HepG2 (cell line): ENCODE results near the gene ANP32A. TPM values are rescaled to one million over a fixed set of nuclear protein-coding genes. Genes with fewer than 3 reads are reported as not detected.

Experiments
- ATAC-seq: fragments of 200-7000 bp; cut with Tn5 transposase; 3 replicates; pipeline ENCODE4 v1.9.1; 2020; ENCODE audit warnings: mild to moderate bottlenecking, moderate library complexity
- BruUV-seq: library from RNA; stranded (reverse); fragments of 400-500 nt; replicated peaks from 2 replicates; lab custom pipeline; 2021; lab: Mats Ljungman, UMichigan
- CTCF ChIA-PET: fragments of 300-600 bp; formaldehyde crosslinking; extraction: SDS; loops from one replicate; lab custom pipeline; 2021; ENCODE audit warnings: low total read pairs, inconsistent platforms, low intra/inter-chr PET ratio; lab: Yijun Ruan, JAX
- POLR2A ChIA-PET: fragments of 350-600 bp; sonication (Branson Sonifier 250); formaldehyde crosslinking; loops from one replicate; lab custom pipeline; 2020; ENCODE audit warnings: antibody characterized with exemption, inconsistent platforms; lab: Yijun Ruan, JAX
- DNase-seq: peaks from one replicate; pipeline ENCODE4 v3.0.0-alpha.2; 2015; ENCODE audit warnings: low spot score
- FAIRE-seq: peaks from 3 replicates; lab custom pipeline; 2011; peaks lifted over from hg19 to GRCh38; lab: Jason Lieb, UNC
- H2AFZ ChIP-seq: one replicate; pipeline ENCODE4 v1.6.1; 2011; ENCODE audit warnings: low read length, inconsistent platforms
- H3K27ac ChIP-seq: fragments of 300-600 bp; 3 replicates; pipeline ENCODE4 v1.8.0; 2011; ENCODE audit warnings: mixed run types, mild to moderate bottlenecking, mixed read lengths, low read length, inconsistent platforms; ENCODE audit not compliant: insufficient read depth; ENCODE audit errors: extremely low read length
- H3K27me3 ChIP-seq, 2 experiments: fragments of 200-600 bp in 1 of 2; 2 replicates in 1 of 2; 3 replicates in 1 of 2; pipeline versions ENCODE4 v1.6.0 to v1.8.0; 2011; ENCODE audit warnings: low read length in 2 of 2, mild to moderate bottlenecking in 2 of 2, moderate library complexity in 2 of 2, inconsistent platforms in 1 of 2; ENCODE audit not compliant: insufficient read depth in 2 of 2, control insufficient read depth in 1 of 2
- H3K36me3 ChIP-seq, 2 experiments: fragments of 200-600 bp in 1 of 2; replicated peaks in 1 of 2; 2 replicates in 1 of 2; 3 replicates in 1 of 2; pipeline versions ENCODE4 v1.5.1 to v1.8.0; 2011; ENCODE audit warnings: low read length in 2 of 2, inconsistent platforms in 1 of 2; ENCODE audit not compliant: insufficient read depth in 2 of 2, control insufficient read depth in 1 of 2
- H3K4me1 ChIP-seq: 2 replicates; pipeline ENCODE4 v1.5.1; 2012; ENCODE audit warnings: low read length, inconsistent platforms; ENCODE audit not compliant: insufficient read depth
- H3K4me2 ChIP-seq: 2 replicates; pipeline ENCODE4 v1.6.0; 2011; ENCODE audit warnings: low read depth, low read length, inconsistent platforms
- H3K4me3 ChIP-seq, 3 experiments: fragments of 200-600 bp in 1 of 3; sonication (generic), shearing (Covaris generic) in 1 of 3; replicated peaks in 1 of 3; 2 replicates each; pipeline ENCODE4 v1.5.1; 2011 to 2016; ENCODE audit warnings: low read length in 3 of 3, inconsistent platforms in 2 of 3, low read depth in 2 of 3, mild to moderate bottlenecking in 2 of 3, control low read depth in 1 of 3, mixed read lengths in 1 of 3; ENCODE audit not compliant: insufficient read depth in 1 of 3
- H3K79me2 ChIP-seq: one replicate; pipeline ENCODE4 v1.6.1; 2011; ENCODE audit warnings: low read length, inconsistent platforms; ENCODE audit not compliant: insufficient read depth
- H3K9ac ChIP-seq: 2 replicates; pipeline ENCODE4 v1.6.0; 2011; ENCODE audit warnings: mild to moderate bottlenecking, low read depth, low read length, inconsistent platforms; ENCODE audit not compliant: insufficient read depth
- H3K9me3 ChIP-seq: 2 replicates; pipeline ENCODE4 v1.5.1; 2012; ENCODE audit warnings: mild to moderate bottlenecking, low read length
- H4K20me1 ChIP-seq: 2 replicates; pipeline ENCODE4 v1.6.0; 2011; ENCODE audit warnings: inconsistent platforms, mild to moderate bottlenecking, low read length, moderate library complexity; ENCODE audit not compliant: insufficient read depth
- DNMT3B ChIP-seq: conservative IDR thresholded peaks from 2 replicates; pipeline ENCODE4 v1.6.1; 2016; ENCODE audit warnings: missing biosample characterization, control low read depth
- POGZ ChIP-seq: sonication (generic); formaldehyde crosslinking; IDR thresholded peaks from 2 replicates; pipeline ENCODE4 v1.4.0; 2020; ENCODE audit warnings: mild to moderate bottlenecking, missing genetic modification reagents
- RXRA ChIP-seq: sonication (generic); formaldehyde crosslinking; IDR thresholded peaks from 2 replicates; pipeline ENCODE4 v1.5.1; 2020; ENCODE audit warnings: missing genetic modification reagents
- SNAPC5 ChIP-seq: sonication (generic); formaldehyde crosslinking; IDR thresholded peaks from 2 replicates; pipeline ENCODE4 v1.8.1; 2023; ENCODE audit warnings: mild to moderate bottlenecking, missing genetic modification reagents, borderline replicate concordance
- SRY ChIP-seq: sonication (generic); formaldehyde crosslinking; IDR thresholded peaks from 2 replicates; pipeline ENCODE4 v1.8.0; 2022; ENCODE audit warnings: mild to moderate bottlenecking, missing genetic modification reagents
- TFDP1 ChIP-seq: IDR thresholded peaks from 2 replicates; pipeline ENCODE4 v1.6.1; 2016; ENCODE audit warnings: missing compliant biosample characterization, missing genetic modification reagents, borderline replicate concordance
- TOE1 ChIP-seq: sonication (generic); formaldehyde crosslinking; IDR thresholded peaks from 2 replicates; pipeline ENCODE4 v1.4.0; 2020; ENCODE audit warnings: mild to moderate bottlenecking, missing genetic modification reagents
- ZBTB10 ChIP-seq: sonication (generic); formaldehyde crosslinking; IDR thresholded peaks from 2 replicates; pipeline ENCODE4 v1.4.0; 2020; ENCODE audit warnings: missing genetic modification reagents, borderline replicate concordance
- ZBTB4 ChIP-seq: sonication (generic); formaldehyde crosslinking; IDR thresholded peaks from 2 replicates; pipeline ENCODE4 v1.4.0; 2020; ENCODE audit warnings: missing genetic modification reagents, mild to moderate bottlenecking, borderline replicate concordance
- ZFP36L2 ChIP-seq: sonication (generic); formaldehyde crosslinking; IDR thresholded peaks from 2 replicates; pipeline ENCODE4 v1.4.0; 2020; ENCODE audit warnings: missing genetic modification reagents
- ZNF362 ChIP-seq: sonication (generic); formaldehyde crosslinking; IDR thresholded peaks from 2 replicates; pipeline ENCODE4 v1.4.0; 2020; ENCODE audit warnings: missing genetic modification reagents, mild to moderate bottlenecking, borderline replicate concordance
- ZNF382 ChIP-seq: sonication (generic); formaldehyde crosslinking; IDR thresholded peaks from 2 replicates; pipeline ENCODE4 v1.5.0; 2020; ENCODE audit warnings: missing genetic modification reagents, mild to moderate bottlenecking, borderline replicate concordance
- ZNF383 ChIP-seq: sonication (generic); formaldehyde crosslinking; IDR thresholded peaks from 2 replicates; pipeline ENCODE4 v1.4.0; 2020; ENCODE audit warnings: missing genetic modification reagents, mild to moderate bottlenecking, borderline replicate concordance
- ZNF766 ChIP-seq: sonication (generic); formaldehyde crosslinking; IDR thresholded peaks from 2 replicates; pipeline ENCODE4 v1.5.0; 2020; ENCODE audit warnings: missing genetic modification reagents, borderline replicate concordance
- ZNF839 ChIP-seq: sonication (generic); formaldehyde crosslinking; IDR thresholded peaks from 2 replicates; pipeline ENCODE4 v1.4.0; 2020; ENCODE audit warnings: missing genetic modification reagents, mild to moderate bottlenecking, borderline replicate concordance
- ZSCAN9 ChIP-seq: IDR thresholded peaks from 2 replicates; pipeline ENCODE4 v1.6.1; 2016; ENCODE audit warnings: borderline replicate concordance
- WGBS: methylation state at CpG from one replicate; pipeline ENCODE4 v1.1.6; 2017; ENCODE audit warnings: low lambda C conversion rate; 5-methylcytosine and 5-hydroxymethylcytosine counted together
- in situ Hi-C: cut with HindIII; loops from 2 replicates; pipeline ENCODE4 v1.10.0; 2017; ENCODE audit warnings: low pct_unique_long_range_greater_than_20kb; ENCODE audit not compliant: extremely low pct_ligation_motif_present
- intact Hi-C: fragments of 100-400 bp; cut with micrococcal nuclease; formaldehyde crosslinking; loops from one replicate; pipeline ENCODE4 v1.10.0; 2022; ENCODE audit not compliant: unreplicated experiment
- polyA plus RNA-seq, 8 experiments: library from polyadenylated mRNA; depleted of rRNA in 3 of 8; stranded (reverse) in 7 of 8; unstranded in 1 of 8; fragments of >200 nt; fragmentation: Illumina TruSeq in 4 of 8; extraction: Trizol in 4 of 8; gene quantifications; 2 replicates each; pipeline versions ENCODE4 v1.2.1 to v1.2.3, GENCODE V29; 2011 to 2016; ENCODE audit warnings: low read depth in 4 of 8, missing spikeins in 1 of 8, mixed read lengths in 1 of 8; ENCODE audit not compliant: insufficient read depth in 1 of 8
- total RNA-seq, 5 experiments: library from RNA; depleted of rRNA; stranded (reverse); fragments of >200 nt; fragmentation: Illumina TruSeq; extraction: Trizol; gene quantifications; 2 replicates each; pipeline ENCODE4 v1.2.3, GENCODE V29; 2016; ENCODE audit warnings: low read depth in 1 of 5

The ANP32A gene
- total and polyA plus RNA-seq, 2 of the 13 experiments (the other 11 are each of a cell fraction or from before 2014, with no cell fraction given): 60.6 to 206 TPM

GRCh38 chr15:68769702-68770101, 51.0 kb downstream of the ANP32A start (continued):
- TF ChIP-seq ZBTB4 (CRISPR knock-in tag): no peak
- TF ChIP-seq ZNF839 (CRISPR knock-in tag): no peak
- no peak for TF ChIP-seq ZNF383 (CRISPR knock-in tag)
- no peak for TF ChIP-seq RXRA

- Histone ChIP-seq H3K36me3 (no peaks in the 10 kb centered on the region), H3K79me2 (no peaks in the 10 kb centered on the region), H2AFZ (no peak overlapping the region), H4K20me1 (no peaks in the 10 kb centered on the region), H3K9me3 (no peaks in the 10 kb centered on the region), H3K4me1 (no peaks in the 10 kb centered on the region), H3K9ac (no peak overlapping the region), H3K27ac (no peak overlapping the region), H3K4me2 (no peak overlapping the region), H3K4me3 (no peak overlapping the region), H3K27me3 (peaks cover 0 to 6% of the 10 kb centered on the region in 2 experiments; a peak in 1 of 5 replicates)
- intact Hi-C loops: no loop called here
- in situ Hi-C loops: no loop called here
- 0% methylated on average over 2 of the region's 2 CpGs for WGBS
- ChIA-PET CTCF (no interaction called here), POLR2A (no interaction called here)
- no peak for ATAC-seq
- no peak for DNase-seq
- no peak for FAIRE-seq
- BruUV-seq: no TSS peak
- no peak for TF ChIP-seq ZFP36L2 (CRISPR knock-in tag)
- TF ChIP-seq ZSCAN9 (CRISPR knock-in tag): no peak
- TF ChIP-seq ZNF382 (CRISPR knock-in tag): no peak
- no peak for TF ChIP-seq ZNF362 (CRISPR knock-in tag)
- TF ChIP-seq ZNF766 (CRISPR knock-in tag): no peak
- no peak for TF ChIP-seq POGZ (CRISPR knock-in tag)
- TF ChIP-seq DNMT3B (CRISPR knock-in tag): no peak
- TF ChIP-seq ZBTB10: no peak
- TF ChIP-seq TFDP1 (CRISPR knock-in tag): no peak
- TF ChIP-seq TOE1 (CRISPR knock-in tag): no peak
- TF ChIP-seq SRY (CRISPR knock-in tag): no peak
- TF ChIP-seq SNAPC5 (CRISPR knock-in tag): no peak
Measured at GRCh38 chr15:68768321-68768720, 52.4 kb downstream of the ANP32A start.
